ENCODE measurements around the gene MYO1E. TPM values are rescaled to one million over a fixed set of nuclear protein-coding genes. Genes with fewer than 3 reads are reported as not detected.

The MYO1E gene
- total RNA-seq, 2 experiments from 2014 or later = 1.5 to 26.5 TPM

DNA sequence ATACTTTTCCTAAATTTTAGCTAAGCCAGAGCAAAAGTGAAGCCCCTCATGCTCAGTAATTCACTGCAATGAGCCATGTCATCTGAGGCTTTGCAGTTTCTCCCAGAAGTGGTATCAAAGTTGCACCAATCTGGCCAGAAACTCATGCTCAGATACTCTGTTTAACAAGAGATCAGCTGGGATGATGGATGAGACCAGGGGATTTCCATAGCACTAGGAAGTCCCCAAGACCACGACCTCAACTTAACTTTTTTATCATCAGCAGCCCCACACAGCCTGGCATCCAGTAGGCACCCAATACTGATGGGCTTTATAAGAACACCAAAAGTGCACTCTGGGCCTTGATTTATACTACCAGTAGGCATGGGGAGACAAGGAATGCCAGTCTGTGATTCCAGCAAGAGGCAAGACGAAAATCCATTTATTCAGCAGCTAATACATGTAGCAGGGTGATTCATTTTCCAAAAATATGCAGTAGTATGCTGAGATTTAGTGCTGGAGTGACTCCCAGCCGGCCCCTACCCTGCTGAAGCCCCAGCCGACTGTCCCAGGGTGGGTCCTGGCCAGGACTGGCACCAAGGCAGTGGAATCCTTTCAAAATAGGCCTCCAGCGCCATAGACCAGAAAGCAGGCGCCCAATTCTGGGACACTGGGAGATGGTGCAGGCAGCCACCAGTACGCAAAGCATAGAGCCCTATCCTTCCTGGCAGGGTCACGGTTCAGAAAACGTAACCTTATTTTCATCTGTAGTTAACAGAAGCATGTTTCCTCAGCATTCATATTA is 166.6 kb downstream of the MYO1E start:
- H3K9me3 ChIP-seq (ENCODE audit: low read length) = no peaks in the 10 kb centered on the region
- intact Hi-C loops (cut with micrococcal nuclease; ENCODE audit: unreplicated experiment) = no loop called here
- no peaks in the 10 kb centered on the region for H3K4me1 ChIP-seq (ENCODE audit: insufficient read depth, low read length, poor library complexity, severe bottlenecking)
- DNase-seq (ENCODE audit: low spot score) = no peak
- no peaks in the 10 kb centered on the region for H4K20me1 ChIP-seq (ENCODE audit: insufficient read depth, low read length)
- no peak overlapping the region for H3K27ac ChIP-seq (ENCODE audit: low read depth, low read length, poor library complexity, severe bottlenecking)
- H2AFZ ChIP-seq (ENCODE audit: low read length) = no peak overlapping the region
- no peaks in the 10 kb centered on the region for H3K36me3 ChIP-seq (ENCODE audit: insufficient read depth, low read length)
- POLR2A ChIA-PET = no interaction called here
- H3K9me2 ChIP-seq (ENCODE audit: insufficient read depth, low read length) = no peaks in the 10 kb centered on the region
- no TSS peak for BruUV-seq (replicated peaks)
- CTCF ChIA-PET (ENCODE audit: unreplicated experiment) = no interaction called here
- no peaks in the 10 kb centered on the region for H3K79me2 ChIP-seq (ENCODE audit: insufficient read depth, low read depth, low read length)
- H3K4me3 ChIP-seq (ENCODE audit: low read depth, low read length, poor library complexity, severe bottlenecking) = no peak overlapping the region
- TF ChIP-seq EZH2phosphoT487 (IDR thresholded peaks at IDR 0.05; ENCODE audit: borderline replicate concordance, low read depth, low read length) = no peak
- TF ChIP-seq, protein P1, sequence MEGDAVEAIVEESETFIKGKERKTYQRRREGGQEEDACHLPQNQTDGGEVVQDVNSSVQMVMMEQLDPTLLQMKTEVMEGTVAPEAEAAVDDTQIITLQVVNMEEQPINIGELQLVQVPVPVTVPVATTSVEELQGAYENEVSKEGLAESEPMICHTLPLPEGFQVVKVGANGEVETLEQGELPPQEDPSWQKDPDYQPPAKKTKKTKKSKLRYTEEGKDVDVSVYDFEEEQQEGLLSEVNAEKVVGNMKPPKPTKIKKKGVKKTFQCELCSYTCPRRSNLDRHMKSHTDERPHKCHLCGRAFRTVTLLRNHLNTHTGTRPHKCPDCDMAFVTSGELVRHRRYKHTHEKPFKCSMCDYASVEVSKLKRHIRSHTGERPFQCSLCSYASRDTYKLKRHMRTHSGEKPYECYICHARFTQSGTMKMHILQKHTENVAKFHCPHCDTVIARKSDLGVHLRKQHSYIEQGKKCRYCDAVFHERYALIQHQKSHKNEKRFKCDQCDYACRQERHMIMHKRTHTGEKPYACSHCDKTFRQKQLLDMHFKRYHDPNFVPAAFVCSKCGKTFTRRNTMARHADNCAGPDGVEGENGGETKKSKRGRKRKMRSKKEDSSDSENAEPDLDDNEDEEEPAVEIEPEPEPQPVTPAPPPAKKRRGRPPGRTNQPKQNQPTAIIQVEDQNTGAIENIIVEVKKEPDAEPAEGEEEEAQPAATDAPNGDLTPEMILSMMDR (conservative IDR thresholded peaks at IDR 0.05; ENCODE audit: low read length) = no peak
- no peak overlapping the region for H3K4me2 ChIP-seq (ENCODE audit: low read length)

DNA sequence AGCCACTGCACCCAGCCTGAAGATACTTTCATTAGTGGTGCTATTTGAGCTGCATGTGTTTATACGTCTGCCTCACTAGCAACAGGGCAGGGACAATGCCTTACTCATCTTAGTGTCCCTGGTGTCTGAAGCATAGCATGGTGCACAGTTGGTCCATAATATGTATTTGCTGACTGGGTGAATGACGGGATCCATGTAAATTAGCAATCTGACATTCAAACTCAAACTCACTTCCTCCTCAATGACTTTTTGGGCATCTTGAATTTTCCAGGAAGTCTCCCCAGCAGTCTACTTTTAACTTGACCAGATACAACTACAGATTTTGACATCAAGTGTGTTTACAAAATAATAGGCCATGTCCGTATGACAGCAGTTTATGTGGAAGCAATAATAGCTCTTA is 169.0 kb downstream of the MYO1E start:
- ChIA-PET POLR2A (interaction anchor here (0.7 to 1.4 kb wide), 4 partner anchors 15 to 198 kb away, joined by 3 to 4 read pairs (median 3); no protein-coding TSS in a partner anchor), CTCF (ENCODE audit: unreplicated experiment) (no interaction called here)
- 0 out of 2 replicates have a peak overlapping the region, but pooled peaks have one; percentile 14 for H2AFZ ChIP-seq (ENCODE audit: low read length)
- no peaks in the 10 kb centered on the region for H3K9me2 ChIP-seq (ENCODE audit: insufficient read depth, low read length)
- no peak for TF ChIP-seq EZH2phosphoT487 (IDR thresholded peaks at IDR 0.05; ENCODE audit: borderline replicate concordance, low read depth, low read length)
- TF ChIP-seq, protein P1 (conservative IDR thresholded peaks at IDR 0.05; ENCODE audit: low read length) = no peak
- H3K4me1 ChIP-seq (ENCODE audit: insufficient read depth, low read length, poor library complexity, severe bottlenecking) = no peaks in the 10 kb centered on the region
- no peaks in the 10 kb centered on the region for H3K79me2 ChIP-seq (ENCODE audit: insufficient read depth, low read depth, low read length)
- no peak for DNase-seq (ENCODE audit: low spot score)
- no TSS peak for BruUV-seq (replicated peaks)
- H3K4me2 ChIP-seq (ENCODE audit: low read length) = no peak overlapping the region
- no peaks in the 10 kb centered on the region for H3K9me3 ChIP-seq (ENCODE audit: low read length)
- intact Hi-C loops (cut with micrococcal nuclease; ENCODE audit: unreplicated experiment) = no loop called here
- H3K36me3 ChIP-seq (ENCODE audit: insufficient read depth, low read length) = no peaks in the 10 kb centered on the region
- no peak overlapping the region for H3K4me3 ChIP-seq (ENCODE audit: low read depth, low read length, poor library complexity, severe bottlenecking)
- no peaks in the 10 kb centered on the region for H4K20me1 ChIP-seq (ENCODE audit: insufficient read depth, low read length)
- H3K27ac ChIP-seq (ENCODE audit: low read depth, low read length, poor library complexity, severe bottlenecking) = no peak overlapping the region

DNA sequence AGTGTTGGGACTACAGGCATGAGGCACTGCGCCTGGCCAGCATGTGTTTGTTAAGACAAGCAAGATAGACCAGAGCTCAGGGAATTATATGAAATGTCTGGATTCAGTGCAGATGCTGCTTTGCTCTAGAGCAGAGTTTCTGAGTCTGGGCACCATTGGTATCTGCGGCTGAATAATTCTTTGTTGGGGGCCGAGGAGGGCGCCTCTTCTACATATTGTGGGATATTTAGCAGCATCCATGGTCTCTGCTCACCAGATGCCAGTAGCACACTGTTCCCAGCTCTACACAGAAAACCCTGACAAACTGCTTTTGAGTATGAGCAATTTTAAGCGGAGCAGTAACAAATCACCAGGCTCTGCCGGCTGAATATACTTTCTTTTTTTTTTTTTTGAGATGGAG is 169.7 kb downstream of the MYO1E start:
- no TSS peak for BruUV-seq (replicated peaks)
- H3K4me1 ChIP-seq (ENCODE audit: insufficient read depth, low read length, poor library complexity, severe bottlenecking) = no peaks in the 10 kb centered on the region
- H3K36me3 ChIP-seq (ENCODE audit: insufficient read depth, low read length) = no peaks in the 10 kb centered on the region
- H3K79me2 ChIP-seq (ENCODE audit: insufficient read depth, low read depth, low read length) = no peaks in the 10 kb centered on the region
- ChIA-PET CTCF (ENCODE audit: unreplicated experiment) (no interaction called here), POLR2A (interaction anchor here (1.3 kb wide), 1 partner anchor 31 kb away, joined by 3 read pairs; no protein-coding TSS in a partner anchor)
- H3K4me3 ChIP-seq (ENCODE audit: low read depth, low read length, poor library complexity, severe bottlenecking) = no peak overlapping the region
- TF ChIP-seq EZH2phosphoT487 (IDR thresholded peaks at IDR 0.05; ENCODE audit: borderline replicate concordance, low read depth, low read length) = no peak
- TF ChIP-seq, protein P1 (conservative IDR thresholded peaks at IDR 0.05; ENCODE audit: low read length) = no peak
- no peaks in the 10 kb centered on the region for H3K9me3 ChIP-seq (ENCODE audit: low read length)
- no peak for DNase-seq (ENCODE audit: low spot score)
- no peak overlapping the region for H2AFZ ChIP-seq (ENCODE audit: low read length)
- no peak overlapping the region for H3K4me2 ChIP-seq (ENCODE audit: low read length)
- H4K20me1 ChIP-seq (ENCODE audit: insufficient read depth, low read length) = no peaks in the 10 kb centered on the region
- H3K27ac ChIP-seq (ENCODE audit: low read depth, low read length, poor library complexity, severe bottlenecking) = no peak overlapping the region
- no peaks in the 10 kb centered on the region for H3K9me2 ChIP-seq (ENCODE audit: insufficient read depth, low read length)
- intact Hi-C loops (cut with micrococcal nuclease; ENCODE audit: unreplicated experiment) = no loop called here

All from OCI-LY7 (cell line).